GM21528 (cell line): ENCODE data around the gene GPR82.
"Not testable (repeated sequence)": the region's sequence is repeated elsewhere in the genome, so short reads cannot be mapped to it uniquely, and the experiment has no call there.

Source experiments
- ATAC-seq: cut with Tn5 transposase; IDR thresholded peaks from one replicate; pipeline ENCODE4 v1.9.1; 2021; ENCODE audit warnings: mild to moderate bottlenecking, moderate library complexity; ENCODE audit not compliant: unreplicated experiment, low FRiP score

Gene GPR82

DNA sequence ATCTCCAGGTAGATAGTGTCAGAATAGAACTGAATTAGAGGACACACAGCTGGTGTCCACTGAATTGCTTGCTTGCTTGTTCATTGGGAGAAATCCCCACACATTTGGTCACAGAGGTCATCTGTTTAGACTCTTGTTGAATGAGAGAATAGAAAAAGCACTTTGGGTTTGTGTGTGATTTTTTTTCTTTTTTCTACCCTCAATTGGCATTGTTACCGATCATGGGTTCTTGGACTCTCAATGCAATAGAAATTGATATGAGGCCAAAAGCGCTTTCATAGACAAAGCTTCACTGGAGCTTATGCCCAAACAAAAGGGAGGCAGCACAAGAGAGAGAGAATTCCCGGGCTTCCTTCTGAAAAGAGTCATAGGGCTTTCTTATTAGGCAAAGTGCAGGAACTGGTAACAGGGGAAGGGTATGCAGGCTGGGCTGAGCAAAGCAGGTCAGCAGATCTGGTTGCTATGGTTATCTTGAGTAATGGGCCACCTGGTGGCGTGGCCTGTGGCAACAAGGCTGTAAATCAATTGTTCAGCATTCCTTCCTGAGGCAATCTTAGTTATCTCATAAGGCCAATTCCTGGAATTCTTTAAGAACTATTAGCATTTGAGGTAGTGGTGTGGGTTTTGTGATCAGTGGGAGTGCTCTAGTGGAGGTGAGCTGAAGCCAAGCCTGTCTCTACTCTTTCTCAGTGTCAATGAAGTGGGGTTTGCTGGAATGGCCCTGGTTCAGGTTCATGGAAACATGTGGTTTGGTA, 5.3 kb upstream of the GPR82 start:
- no peak for ATAC-seq

DNA sequence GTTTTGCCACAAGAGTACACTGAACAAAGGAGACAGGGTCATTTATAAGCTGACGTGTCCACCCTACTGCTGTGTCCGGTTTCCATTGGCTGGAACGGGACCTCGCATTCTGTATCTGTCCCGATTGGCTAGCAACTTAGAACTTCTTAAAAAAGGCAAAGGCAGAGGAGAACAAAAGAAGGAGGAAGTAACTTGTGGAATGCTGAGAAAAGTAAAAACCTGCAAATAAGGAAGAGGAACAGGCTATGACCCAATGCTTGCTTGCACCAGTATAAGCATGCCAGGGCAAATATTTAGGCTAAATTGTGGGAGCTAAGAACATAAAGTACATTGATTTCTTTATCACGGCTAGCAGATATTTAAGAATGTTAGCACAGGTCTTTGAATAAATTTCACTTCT, 4.4 kb upstream of the GPR82 start:
- ATAC-seq, result not testable (repeated sequence)

DNA sequence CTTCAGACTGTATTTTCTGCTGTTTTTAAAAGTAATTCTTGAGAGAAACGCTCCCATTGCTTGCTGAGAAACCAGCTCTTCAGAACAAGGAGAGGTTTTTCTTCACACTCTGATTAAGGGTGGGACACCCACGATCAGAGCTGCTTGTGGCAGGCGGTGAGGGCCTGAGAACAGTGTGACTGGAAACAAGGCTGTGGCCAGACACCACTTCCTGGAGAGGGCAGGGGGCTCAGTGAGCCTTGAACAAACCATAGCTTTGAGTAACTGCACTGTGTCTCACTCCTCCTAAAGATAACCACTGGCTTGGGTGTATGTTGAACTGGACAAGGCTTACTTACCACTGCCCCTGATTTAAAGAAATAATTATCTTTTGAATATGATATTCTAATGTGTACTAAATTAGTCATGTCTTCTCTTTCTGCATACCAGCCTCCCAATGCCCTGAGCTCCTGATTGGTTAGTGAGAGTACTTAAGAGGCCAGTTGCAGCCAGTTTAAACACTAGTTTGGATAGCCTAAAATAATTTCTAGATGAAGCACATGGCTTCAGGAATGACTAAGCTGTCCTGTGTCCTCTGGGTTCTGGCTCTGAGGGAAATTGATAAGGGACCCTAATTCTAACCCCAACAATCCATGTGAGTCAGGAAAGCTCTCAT, 3.7 kb upstream of the GPR82 start:
- peak; percentile 82 for ATAC-seq

DNA sequence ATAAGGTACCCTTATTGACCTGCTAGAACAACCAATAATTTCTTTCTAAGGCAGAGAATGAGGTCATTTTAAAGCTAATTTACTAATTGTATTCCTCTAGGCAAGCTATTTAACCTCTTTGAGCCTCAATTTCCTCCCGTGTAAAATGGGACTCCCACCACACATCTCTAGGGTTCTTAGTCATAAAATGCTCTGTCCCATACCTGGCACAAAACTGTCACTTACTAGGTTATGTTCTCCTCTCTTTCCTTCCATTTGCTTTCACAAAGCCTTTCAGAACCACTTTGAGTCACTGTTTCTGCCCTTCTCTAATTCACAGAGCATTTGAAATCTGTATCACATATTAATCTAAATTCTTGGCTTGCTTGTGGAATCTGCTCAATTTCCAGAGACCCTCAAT, 2.4 kb upstream of the GPR82 start:
- no peak for ATAC-seq

DNA sequence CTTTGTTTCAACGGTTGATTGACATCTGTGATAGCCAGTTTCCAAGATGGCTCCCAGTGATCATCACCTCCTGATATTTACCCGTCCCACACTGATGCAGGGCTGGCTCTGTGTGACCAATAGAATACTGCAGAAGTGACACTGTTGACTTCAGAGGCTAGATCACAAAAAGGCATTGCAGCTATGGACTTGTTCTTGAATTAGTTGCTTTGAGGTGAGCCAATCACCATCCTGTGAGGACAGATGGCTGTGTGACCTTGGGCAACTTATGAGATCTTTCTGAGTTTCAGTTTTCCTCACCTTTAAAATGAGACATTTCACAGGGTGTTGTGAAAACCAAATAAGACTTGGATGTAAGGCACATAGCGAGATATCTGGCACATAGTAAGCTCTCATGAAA, 1.8 kb upstream of the GPR82 start:
- ATAC-seq, result no peak

DNA sequence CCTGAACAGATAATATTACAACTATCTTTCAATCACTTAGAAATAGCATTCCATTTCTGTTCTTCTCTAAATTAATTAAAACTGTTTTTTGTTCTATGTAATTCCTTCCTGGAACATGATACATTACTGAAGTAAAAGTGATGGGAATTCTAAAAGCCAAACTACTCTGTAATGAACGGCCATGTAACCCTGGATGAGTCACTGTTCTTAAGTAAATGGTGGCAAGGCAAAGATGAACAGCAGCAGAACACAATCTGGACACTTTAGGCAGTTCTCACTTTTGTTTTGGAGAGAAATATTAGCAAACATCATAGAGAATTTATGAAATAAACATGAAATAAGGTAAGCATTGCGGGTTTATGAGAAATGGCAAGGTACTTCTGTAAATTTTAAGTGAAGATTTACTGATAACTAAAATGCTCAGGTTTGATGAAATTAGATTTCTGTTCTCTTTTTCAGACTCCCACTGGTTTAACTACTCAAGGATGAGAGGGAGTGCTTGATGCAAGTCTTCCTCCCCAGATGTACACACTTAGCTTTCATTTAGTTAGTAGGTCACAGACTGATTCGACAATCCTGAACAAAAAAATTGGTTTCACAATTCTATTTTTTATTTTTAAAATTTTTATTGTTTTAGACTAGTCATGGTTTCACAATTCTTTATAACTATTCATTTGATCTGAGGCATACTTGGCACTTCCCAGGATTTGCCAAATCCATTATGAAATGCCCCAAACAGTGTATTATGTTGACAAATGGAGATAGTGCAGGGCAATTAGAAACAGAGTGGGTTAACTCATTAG, 964 bp upstream of the GPR82 start:
- ATAC-seq, result no peak

DNA sequence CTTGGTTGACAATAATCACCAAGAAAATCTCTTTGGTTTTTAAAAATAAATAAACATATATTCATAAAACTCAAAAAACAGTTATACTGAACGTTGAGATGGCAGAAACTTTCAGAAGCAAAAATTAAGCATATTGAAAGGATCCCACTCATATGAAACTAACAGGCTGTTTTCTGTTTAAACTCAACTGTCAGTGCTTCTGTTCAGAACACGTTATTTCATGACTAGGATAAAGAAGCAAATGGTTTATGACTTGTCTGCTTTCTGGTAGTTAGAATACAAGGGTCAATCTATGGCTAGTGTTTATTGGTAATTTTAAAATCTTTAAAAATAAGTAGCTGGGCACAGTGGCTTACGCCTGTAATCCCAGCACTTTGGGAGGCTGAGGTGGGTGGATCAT, 4.1 kb downstream of the GPR82 start:
- ATAC-seq, result no peak

DNA sequence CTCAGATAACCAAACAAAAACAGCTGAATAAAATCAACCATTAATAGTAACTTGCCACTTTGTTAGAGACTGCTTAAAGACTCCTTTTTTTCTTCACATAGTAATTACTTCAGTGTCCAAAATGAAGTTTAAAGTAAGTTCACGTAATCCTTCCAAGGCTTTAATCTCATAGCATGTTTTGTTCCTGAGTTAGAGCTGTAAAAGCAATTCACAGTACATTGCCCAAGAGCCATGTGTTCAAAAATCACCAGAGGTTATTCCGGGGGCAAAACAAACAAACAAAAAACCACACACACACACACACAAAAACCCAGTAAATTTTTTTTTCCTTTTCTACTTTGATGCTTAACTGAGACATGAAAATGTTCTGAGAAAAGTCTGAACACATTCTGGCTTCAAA, 6.1 kb downstream of the GPR82 start:
- no peak for ATAC-seq

DNA sequence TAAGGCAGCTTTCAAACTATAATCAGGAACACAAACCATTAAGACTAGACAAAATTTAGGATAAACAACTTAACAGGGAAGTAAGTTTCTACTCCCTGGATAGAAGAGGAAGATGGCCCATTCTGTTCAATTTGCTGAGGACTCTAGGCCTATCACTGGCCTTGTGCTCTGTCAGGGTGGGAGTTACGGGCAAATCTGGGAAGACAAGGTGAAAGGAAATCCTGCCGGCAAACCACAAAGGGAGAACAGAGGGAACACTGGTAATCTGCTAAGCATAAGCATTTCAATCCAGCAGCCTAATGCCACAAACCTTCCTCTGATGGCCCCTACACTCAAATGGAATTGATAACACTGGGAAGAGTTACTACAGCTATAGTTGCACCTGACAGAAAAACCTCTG, 8.3 kb downstream of the GPR82 start:
- ATAC-seq, result no peak

DNA sequence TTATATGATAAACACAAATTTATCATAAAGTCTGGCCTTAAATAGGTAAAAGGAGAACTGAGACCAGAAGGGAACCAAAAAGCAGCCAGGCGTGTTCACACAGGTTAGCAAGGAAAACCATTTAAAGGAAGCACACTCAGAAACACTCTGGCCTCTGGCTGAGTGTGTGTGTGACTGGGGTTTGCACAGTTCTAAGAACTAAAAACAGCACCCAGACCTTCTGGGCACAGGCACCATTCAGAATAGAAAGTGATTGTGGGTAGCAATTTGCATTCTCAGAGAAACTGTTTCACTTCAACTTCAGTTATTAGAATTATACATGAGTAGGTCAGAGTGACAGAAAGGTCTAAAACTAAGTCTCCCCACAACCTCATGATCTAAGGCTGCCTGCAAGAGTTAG, 10.0 kb downstream of the GPR82 start:
- peak; percentile 98 for ATAC-seq

DNA sequence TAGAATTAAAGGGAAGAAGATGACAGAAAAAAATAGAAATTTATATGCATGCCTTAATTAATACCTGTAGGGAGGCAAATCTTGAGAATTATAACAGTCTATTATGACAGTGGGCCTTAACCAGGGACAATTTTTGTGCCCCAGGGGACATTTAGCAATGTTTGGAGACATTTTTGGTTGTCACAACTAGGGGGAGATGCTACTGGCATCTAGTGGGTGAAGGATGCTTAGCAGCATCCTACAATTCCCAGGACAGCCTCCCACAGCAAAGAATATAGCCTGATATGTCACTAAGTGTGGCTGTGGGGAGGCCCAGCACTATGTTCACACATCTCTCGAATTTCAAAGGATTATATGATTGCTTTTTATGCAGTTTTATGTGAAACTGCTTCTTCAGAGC, 10.5 kb downstream of the GPR82 start:
- no peak for ATAC-seq

DNA sequence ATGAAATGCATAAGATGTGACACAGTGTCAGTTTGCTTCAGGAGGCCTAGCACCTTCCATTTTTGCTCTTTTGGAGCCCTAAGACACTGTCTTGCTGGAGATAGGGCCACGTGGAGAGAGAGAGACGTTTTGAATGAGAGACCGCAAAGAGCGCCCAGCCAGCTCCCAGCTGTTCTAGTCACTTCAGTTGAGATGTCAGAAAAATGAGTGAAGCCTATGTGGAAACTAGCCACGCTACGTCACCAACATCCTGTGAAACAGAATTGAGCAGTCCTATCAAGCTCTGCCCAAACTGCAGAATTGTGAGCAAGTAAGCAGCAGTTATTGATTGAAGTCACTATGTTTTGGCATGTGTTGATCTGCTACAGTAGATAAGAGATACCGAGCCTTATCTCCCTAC, 13.1 kb downstream of the GPR82 start:
- no peak for ATAC-seq

DNA sequence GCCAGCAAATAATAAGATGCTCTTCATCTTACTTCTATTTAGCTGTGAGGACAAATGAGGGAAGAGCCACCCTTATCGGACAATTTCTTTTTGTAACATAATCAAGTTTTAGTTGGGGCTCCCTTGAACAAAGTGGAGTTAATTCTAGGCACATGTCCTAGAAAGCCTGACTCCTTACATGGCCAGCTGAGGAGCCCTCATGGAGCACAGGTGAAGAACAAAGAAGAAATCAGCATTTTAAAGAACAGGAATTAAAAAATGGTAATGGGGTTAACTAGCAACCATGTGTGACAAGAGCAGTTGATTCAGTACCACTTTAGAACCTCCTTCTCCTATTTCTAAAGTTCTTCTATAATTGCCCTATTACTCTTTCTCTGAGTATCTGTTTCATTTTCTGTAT, 15.9 kb downstream of the GPR82 start:
- ATAC-seq, result no peak

DNA sequence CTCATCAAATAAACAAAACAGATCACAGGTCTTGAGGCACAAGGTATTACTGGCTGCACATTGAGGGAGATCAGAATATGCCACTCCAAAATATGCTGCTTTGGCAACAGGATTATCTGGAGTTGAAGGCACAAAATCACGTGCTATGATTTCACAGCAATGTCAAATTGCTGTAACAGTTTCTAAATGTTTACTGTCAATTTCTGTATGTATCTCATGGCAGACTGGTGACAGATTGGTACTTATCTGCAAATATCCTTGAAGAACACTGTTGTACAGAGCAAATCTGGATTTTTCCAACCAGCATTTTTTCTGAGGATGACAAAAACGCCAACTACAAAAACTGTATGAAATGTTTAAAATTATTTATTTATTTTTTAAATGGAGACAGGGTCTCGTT, 26.7 kb downstream of the GPR82 start:
- ATAC-seq, result no peak

DNA sequence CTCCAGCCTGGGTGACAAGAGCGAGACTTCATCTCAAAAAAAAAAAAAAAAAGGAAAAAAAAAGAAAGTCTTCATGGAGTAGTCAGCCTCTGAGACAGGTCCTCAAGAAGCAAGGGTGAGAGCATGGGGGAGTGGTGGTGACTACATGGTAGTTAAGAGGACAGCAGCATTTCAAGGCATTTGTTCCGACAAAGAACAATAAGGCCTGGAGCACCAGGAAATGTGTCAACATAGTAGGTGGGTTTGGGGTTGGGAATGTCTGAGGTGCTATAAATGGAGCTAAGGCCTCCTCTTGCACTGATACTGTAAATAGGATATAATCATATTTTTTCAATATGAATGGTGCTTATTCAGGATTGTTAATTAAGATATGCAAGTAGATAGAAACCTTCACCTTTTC, 34.4 kb downstream of the GPR82 start:
- no peak for ATAC-seq

DNA sequence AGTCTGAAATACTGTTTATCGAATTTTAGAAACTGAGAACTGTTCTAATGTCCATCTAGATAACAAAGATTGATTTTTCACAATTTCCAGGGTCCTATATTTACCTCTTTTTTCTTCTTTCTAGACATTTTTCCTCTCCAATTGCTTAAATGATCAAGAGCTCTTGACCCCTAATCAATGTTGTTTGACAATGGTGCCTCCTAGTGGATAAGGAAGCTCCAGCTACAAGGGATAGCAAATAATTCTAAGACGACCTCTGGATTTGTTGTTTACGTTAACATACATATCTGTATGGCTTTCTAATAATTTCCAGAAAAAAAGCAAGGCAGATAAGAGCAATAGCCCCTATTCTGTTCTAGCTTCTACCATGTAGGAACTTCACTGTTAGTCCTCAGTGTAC, 35.8 kb downstream of the GPR82 start:
- no peak for ATAC-seq

DNA sequence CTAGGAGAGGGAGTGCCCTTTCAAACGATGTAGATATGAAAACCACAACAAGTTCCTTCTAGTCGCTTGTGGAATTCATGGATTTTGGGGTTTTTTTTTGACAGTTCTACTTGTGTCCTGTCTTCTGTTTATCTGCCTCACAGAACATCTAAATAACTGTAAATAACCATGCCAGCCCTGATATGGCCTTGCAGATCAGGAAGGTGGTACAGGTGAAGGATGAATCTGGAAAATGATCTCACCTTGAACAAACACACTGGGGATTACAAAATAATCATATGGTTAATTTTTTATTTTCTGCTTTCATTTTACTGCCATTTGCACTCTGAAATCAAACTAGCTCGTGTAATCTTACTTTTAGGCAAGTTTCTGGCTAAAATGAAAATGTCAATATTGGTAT, 37.2 kb downstream of the GPR82 start:
- no peak for ATAC-seq

DNA sequence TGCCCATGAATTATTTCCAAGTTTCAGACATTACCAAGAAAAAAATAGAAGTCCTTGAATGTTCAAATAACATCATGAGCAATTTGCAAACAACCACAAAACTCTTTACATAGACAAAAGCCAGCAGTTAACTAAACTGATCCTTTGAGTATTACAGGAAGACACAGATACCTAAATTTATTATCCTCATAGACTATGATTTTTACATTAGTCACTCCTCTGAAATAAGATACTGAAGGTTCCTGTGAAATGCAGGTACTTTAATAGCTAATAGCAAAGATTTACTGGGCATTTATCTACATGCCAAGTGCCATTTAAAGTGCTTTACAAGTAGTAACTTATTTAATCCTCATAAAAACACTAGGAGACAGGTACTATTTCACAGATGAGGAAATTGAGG, 37.7 kb downstream of the GPR82 start:
- no peak for ATAC-seq

DNA sequence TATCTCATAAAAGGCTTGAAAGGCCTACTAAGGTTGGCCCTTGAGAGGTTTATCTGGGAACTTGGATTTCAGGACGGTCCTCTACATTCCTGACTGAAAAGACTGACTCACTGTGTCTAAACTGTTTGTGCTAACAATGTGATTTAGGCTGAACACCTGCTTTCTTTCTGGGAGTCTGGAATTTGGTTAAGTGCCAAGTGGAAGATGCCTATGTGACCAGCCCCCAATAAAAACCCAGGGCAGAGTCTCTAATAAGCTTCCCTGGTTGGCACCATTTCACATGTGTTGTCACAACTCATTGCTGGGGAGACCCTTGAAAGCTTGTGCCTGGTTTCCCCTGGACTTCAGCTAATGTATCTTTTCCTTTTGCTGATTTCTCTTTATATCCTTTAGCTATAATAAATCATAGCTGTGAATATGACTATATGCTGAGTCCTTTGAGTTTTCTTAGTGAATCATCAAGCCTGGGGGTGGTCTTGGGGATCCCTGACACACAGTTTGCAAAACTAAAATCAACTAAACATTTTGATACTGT, 55.1 kb downstream of the GPR82 start:
- ATAC-seq, result no peak
